Psoas muscle (tissue), 8 donors: Measurements from ENCODE around the gene FAM107B. TPM values are rescaled to one million over a fixed set of nuclear protein-coding genes. Genes with fewer than 3 reads are reported as not detected.

Experiments used
- ATAC-seq, 4 donors: fragments of 200-7000 bp; cut with Tn5 transposase; one replicate each; pipeline ENCODE4 v1.9.1; 2020; ENCODE audit warnings: moderate library complexity in 3 of 4, mild to moderate bottlenecking in 2 of 4
- DNase-seq, 2 donors: peaks; one replicate each; pipeline ENCODE4 v3.0.0-alpha.2; 2020
- H3K27ac ChIP-seq: fragments of 200-600 bp; one replicate; pipeline ENCODE4 v1.8.0; 2022
- H3K27me3 ChIP-seq, 3 donors: fragments of 200-600 bp in 1 of 3; one replicate each; pipeline versions ENCODE4 v1.6.1 to v1.8.0; 2013 to 2022; ENCODE audit warnings: low read length in 2 of 3, mild to moderate bottlenecking in 2 of 3, moderate library complexity in 1 of 3; ENCODE audit not compliant: insufficient read depth in 3 of 3
- H3K36me3 ChIP-seq, 2 donors: fragments of 200-600 bp in 1 of 2; one replicate each; pipeline versions ENCODE4 v1.6.1 to v1.8.0; 2013 to 2022; ENCODE audit warnings: low read depth in 1 of 2, mild to moderate bottlenecking in 1 of 2, moderate library complexity in 1 of 2; ENCODE audit not compliant: insufficient read depth in 1 of 2
- H3K4me1 ChIP-seq: fragments of 200-600 bp; one replicate; pipeline ENCODE4 v1.8.0; 2022
- H3K4me3 ChIP-seq: fragments of 200-600 bp; one replicate; pipeline ENCODE4 v1.8.0; 2022; ENCODE audit warnings: mild to moderate bottlenecking
- H3K9me3 ChIP-seq: fragments of 200-600 bp; one replicate; pipeline ENCODE4 v1.8.0; 2022
- CTCF ChIP-seq: fragments of 200-600 bp; IDR thresholded peaks from one replicate; pipeline ENCODE4 v1.8.0; 2022; ENCODE audit warnings: antibody characterized with exemption
- WGBS, 3 donors: extraction: QIAGEN DNeasy Blood & Tissue Kit; methylation state at CpG; one replicate each; pipeline versions ENCODE4 v1.1.6 to v1.1.7; 2013; 5-methylcytosine and 5-hydroxymethylcytosine counted together
- intact Hi-C, 2 donors: fragments of 100-400 bp; cut with DNase I; formaldehyde crosslinking; loops; one replicate each; pipeline versions ENCODE4 v1.11.0 to v1.14.2; 2022
- polyA plus RNA-seq, 3 donors: library from polyadenylated mRNA; stranded (reverse); fragments of 200-250 nt; gene quantifications; one replicate each; pipeline ENCODE4 v1.2.3, GENCODE V29; 2013
- total RNA-seq, 4 donors: library from RNA; stranded (reverse); fragmentation: NEBNext Ultra II Directional in 2 of 4; extraction: Animal tissue kit (Norgen Biotek cat#: 25700) in 2 of 4; gene quantifications; one replicate each; pipeline versions ENCODE4 v1.2.1 to v1.2.4, GENCODE V29; 2021 to 2023
- donor health status: healthy with polysubstance abuse.
- donor health status: DM: no; HTN: no; CAD: no; lungs with moderate emphysema.
- donor health status: Bipolar disorder and iron deficiency.
- donor health status: healthy.
- donor health status: DM: yes; HTN: yes; CAD: no.
- donor health status: DM: no; HTN: no; CAD: no.
- donor health status: DM: no; HTN: no; CAD: no.
- donor health status: DM: yes; HTN: yes; CAD: no.

Gene FAM107B
- total and polyA plus RNA-seq, 7 donors: 1.0 to 3.1 (median 1.8) TPM

- Histone ChIP-seq H3K36me3 (peaks cover 0 to 2% of the 10 kb centered on the region in 2 donors), H3K9me3 (no peaks in the 10 kb centered on the region), H3K27me3 (no peaks in the 10 kb centered on the region), H3K4me1 (no peaks in the 10 kb centered on the region), H3K27ac (no peak overlapping the region), H3K4me3 (no peak overlapping the region)
- ATAC-seq: no peak
- no peak for TF ChIP-seq CTCF
- WGBS, 3 donors: 77 to 84% (median 82%) methylated on average over 7 of the region's 7 CpGs
- no peak for DNase-seq
- intact Hi-C loops: no loop called here
Observed at GRCh38 chr10:14534152-14534551, 240.5 kb downstream of the FAM107B start.

- Histone ChIP-seq H3K36me3 (peaks cover 0 to 6% of the 10 kb centered on the region in 2 donors), H3K9me3 (no peaks in the 10 kb centered on the region), H3K4me3 (no peak overlapping the region), H3K27me3 (no peaks in the 10 kb centered on the region), H3K27ac (no peak overlapping the region), H3K4me1 (no peaks in the 10 kb centered on the region)
- no peak for DNase-seq
- no peak for ATAC-seq
- TF ChIP-seq CTCF: no peak
- intact Hi-C loops: no loop called here
- 91 to 94% (median 91%) methylated on average over 16 of the region's 16 CpGs for WGBS, 3 donors
Observed at GRCh38 chr10:14533295-14533694, 241.4 kb downstream of the FAM107B start.

GRCh38 chr10:14532473-14533251 is 242.0 kb downstream of the FAM107B start:
- ATAC-seq (no peak), DNase-seq (no peak)
- Histone ChIP-seq H3K4me1 (no peaks in the 10 kb centered on the region), H3K36me3 (peaks cover 0 to 6% of the 10 kb centered on the region in 2 donors), H3K27me3 (no peaks in the 10 kb centered on the region), H3K9me3 (no peaks in the 10 kb centered on the region), H3K4me3 (no peak overlapping the region), H3K27ac (no peak overlapping the region)
- intact Hi-C loops: no loop called here
- no peak for TF ChIP-seq CTCF
- whole genome bisulfite sequencing, 3 donors: 81 to 87% (median 82%) methylated on average over 17 of the region's 17 CpGs

- ATAC-seq: no peak
- intact Hi-C loops: no loop called here
- WGBS, 3 donors: 79 to 85% (median 83%) methylated on average over 5 of the region's 5 CpGs
- Histone ChIP-seq H3K27ac (no peak overlapping the region), H3K4me3 (no peak overlapping the region), H3K27me3 (no peaks in the 10 kb centered on the region), H3K9me3 (no peaks in the 10 kb centered on the region), H3K4me1 (no peaks in the 10 kb centered on the region), H3K36me3 (peaks cover 0 to 6% of the 10 kb centered on the region in 2 donors)
- no peak for TF ChIP-seq CTCF
- no peak for DNase-seq
Observed at GRCh38 chr10:14531974-14532373, 242.7 kb downstream of the FAM107B start.

GRCh38 chr10:14530465-14530864 is 244.2 kb downstream of the FAM107B start:
- Histone ChIP-seq H3K4me1 (no peaks in the 10 kb centered on the region), H3K27me3 (no peaks in the 10 kb centered on the region), H3K9me3 (no peaks in the 10 kb centered on the region), H3K27ac (no peak overlapping the region), H3K4me3 (no peak overlapping the region), H3K36me3 (peaks cover 0 to 6% of the 10 kb centered on the region in 2 donors)
- no peak for ATAC-seq
- 69 to 78% (median 74%) methylated on average over 5 of the region's 5 CpGs for WGBS, 3 donors
- intact Hi-C loops: no loop called here
- no peak for DNase-seq
- no peak for TF ChIP-seq CTCF
